Vagina (tissue), 2 donors: ENCODE results near the gene ALG9.

Source experiments
- POLR2A ChIP-seq, 2 donors: fragments of 450-650 bp; IDR thresholded peaks; one replicate each; pipeline ENCODE4 v1.6.1; 2017; ENCODE audit warnings: antibody characterized with exemption in 2 of 2, mild to moderate bottlenecking in 2 of 2, moderate library complexity in 2 of 2
- TF ChIP-seq, protein P1 (sequence below), 3 experiments: fragments of 450-650 bp in 2 of 3; fragments of 200-600 bp in 1 of 3; sonication (generic) in 1 of 3; IDR thresholded peaks; one replicate each; pipeline ENCODE4 v1.5.1; 2017 to 2019; ENCODE audit warnings: antibody characterized with exemption in 3 of 3, mild to moderate bottlenecking in 2 of 3, moderate library complexity in 2 of 3

DNA sequence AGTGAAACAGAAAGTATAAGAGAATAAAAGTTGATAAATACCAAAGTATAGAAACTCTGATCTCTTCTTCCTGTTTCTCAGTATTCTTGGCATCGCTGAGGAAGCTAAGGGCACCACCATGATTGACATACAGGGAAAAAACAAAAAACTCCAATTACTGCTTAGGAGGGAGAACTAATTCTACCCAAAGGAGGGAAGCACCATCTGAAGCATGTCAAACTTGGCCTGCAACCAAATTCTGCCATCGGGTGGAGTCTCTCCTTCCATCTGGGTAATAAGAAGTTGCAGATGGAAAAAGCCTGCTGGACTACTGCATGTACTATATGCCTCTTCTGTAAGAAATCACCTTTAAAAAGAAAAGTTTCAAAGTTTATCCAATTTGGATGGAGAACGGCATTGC is 74.7 kb downstream of the ALG9 start:
- TF ChIP-seq POLR2A (IDR thresholded peaks at IDR 0.05): no peak
- TF ChIP-seq, protein P1, sequence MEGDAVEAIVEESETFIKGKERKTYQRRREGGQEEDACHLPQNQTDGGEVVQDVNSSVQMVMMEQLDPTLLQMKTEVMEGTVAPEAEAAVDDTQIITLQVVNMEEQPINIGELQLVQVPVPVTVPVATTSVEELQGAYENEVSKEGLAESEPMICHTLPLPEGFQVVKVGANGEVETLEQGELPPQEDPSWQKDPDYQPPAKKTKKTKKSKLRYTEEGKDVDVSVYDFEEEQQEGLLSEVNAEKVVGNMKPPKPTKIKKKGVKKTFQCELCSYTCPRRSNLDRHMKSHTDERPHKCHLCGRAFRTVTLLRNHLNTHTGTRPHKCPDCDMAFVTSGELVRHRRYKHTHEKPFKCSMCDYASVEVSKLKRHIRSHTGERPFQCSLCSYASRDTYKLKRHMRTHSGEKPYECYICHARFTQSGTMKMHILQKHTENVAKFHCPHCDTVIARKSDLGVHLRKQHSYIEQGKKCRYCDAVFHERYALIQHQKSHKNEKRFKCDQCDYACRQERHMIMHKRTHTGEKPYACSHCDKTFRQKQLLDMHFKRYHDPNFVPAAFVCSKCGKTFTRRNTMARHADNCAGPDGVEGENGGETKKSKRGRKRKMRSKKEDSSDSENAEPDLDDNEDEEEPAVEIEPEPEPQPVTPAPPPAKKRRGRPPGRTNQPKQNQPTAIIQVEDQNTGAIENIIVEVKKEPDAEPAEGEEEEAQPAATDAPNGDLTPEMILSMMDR (IDR thresholded peaks at IDR 0.05): no peak
